Stimulated activated CD4-positive, alpha-beta T cell treated with anti-CD3 and anti-CD28 coated beads, TNF-alpha, amount 100 ng/mL, for 48 hours (primary cell): ENCODE measurements around the gene PTTG1IP.
"Not testable (repeated sequence)": the region's sequence is repeated elsewhere in the genome, so short reads cannot be mapped to it uniquely, and the experiment has no call there.

Source experiments
- DNase-seq, 3 donors: peaks; one replicate each; pipeline ENCODE4 v3.0.0-alpha.2; 2020; ENCODE audit warnings: low read depth in 3 of 3

The PTTG1IP gene

GRCh38 chr21:44845418-44846223, 27.9 kb downstream of the PTTG1IP start:
- DNase-seq, result peak; percentile 41 to 61 (median 41)

DNA sequence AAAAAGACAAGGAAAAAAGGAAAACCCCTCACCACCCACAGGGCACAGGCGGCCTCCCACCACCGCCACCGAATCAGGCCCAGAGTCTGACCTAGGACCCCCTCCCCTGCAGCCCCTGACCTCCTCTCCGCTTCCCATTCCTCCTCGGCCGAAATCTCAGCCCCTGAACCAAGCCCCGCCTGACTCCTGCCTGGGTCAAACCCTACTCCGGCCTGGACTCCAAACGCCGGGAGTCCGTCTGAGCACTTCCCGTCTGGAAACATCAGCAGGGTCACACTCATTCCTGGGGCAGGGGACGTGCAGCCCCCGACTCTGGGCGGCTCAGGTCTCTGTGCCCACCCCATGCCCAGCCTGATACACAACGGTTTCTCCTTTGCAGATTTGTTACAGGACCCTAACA, 29.2 kb downstream of the PTTG1IP start:
- DNase-seq, result no peak

GRCh38 chr21:44842721-44843445, 30.6 kb downstream of the PTTG1IP start:
- DNase-seq, result no peak

DNA sequence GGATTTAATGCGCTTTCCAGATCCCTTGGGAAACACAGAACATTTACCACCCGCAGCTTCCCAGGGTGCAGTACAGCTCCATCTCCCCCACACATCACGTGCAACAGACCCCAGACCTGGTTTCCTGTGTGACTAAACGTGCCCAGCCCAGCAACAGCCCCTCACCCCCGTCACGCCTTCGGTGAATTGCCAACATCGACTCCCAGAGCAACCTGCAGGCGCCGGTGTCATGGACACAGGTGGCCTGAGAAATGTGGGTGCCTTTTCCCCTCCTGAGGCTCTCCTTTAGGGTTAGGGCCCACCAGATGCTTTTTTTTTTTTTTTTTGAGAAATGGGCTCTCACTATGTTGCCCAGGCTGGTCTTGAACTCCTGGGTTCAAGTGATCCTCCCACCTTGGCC, 31.4 kb downstream of the PTTG1IP start:
- DNase-seq, result no peak

GRCh38 chr21:44840771-44841170, 32.7 kb downstream of the PTTG1IP start:
- DNase-seq, result no peak

DNA sequence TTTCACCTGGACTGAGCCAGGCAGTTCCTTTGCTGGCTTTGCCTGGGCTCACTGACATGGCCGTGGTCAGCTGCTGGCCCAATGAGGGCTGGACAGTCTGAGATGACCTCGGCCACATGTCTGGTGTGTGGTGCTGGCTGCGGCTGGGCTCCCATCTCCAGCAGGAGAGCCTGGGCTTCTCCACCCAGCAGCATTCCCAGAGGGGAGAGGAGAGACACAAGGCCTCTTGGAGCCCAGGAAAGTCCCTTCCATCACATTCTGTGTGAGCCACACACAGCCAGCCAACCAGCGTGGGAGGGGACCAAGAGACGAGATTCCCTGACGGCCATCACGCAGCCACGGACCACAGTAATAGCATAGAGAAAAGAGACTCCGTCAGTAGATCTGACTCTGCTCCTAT, 34.5 kb downstream of the PTTG1IP start:
- no peak for DNase-seq

- no peak for DNase-seq
These were observed 35.2 kb downstream of the PTTG1IP start for GRCh38 chr21:44838039-44838895.

- DNase-seq, result no peak
These were observed 36.0 kb downstream of the PTTG1IP start for GRCh38 chr21:44837537-44837936.

DNA sequence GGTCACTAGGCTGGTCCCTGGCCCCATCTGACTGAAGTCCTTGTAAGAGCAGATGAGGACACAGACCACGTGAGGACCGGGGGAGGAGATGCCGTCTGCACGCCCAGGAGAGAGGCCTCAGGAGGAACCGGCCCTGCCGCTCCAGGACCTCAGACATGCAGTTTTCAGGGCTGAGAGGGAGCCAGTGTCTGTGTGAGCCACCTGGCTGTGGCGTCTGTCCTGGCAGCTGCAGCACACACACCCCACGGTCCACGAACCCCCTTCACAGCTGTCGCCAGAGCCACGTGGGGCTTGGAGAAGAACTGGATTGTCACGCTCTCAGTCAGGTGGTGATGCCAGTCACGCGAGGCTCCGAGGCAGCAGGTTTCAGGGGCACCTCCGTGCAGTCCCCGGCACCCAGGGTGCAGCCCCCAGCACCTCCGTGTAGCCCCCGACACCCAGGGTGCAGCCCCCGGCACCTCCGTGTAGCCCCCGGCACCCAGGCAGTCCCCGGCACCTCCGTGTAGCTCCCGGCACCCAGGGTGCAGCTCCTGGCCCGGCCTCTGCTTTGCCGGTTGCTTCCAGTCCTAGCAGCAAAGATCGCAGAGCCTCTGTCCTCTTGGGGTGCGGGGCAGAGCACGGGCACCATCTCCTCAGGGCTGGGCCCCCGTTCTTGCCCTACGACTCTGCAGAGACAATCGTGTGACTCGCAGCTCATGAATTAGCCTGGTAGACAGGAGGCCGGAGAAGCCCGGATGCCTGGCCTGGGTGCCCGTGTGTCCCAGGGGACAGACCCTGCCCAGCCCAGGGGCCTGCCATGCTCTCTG, 36.6 kb downstream of the PTTG1IP start:
- no peak for DNase-seq

DNA sequence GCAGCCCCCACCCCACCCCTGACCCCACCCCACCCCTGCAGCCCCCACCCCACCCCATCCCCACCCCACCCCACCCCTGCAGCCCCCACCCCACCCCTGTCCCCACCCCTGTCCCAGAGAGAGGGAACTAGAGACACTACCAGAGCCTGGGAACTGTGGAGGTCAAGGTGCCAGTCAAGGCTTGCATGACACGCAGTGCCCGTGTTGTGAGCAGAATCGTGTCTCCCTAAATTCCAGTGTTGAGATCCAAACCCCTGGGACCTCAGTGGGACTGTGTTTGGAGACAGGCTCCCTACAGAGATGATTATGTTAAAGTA, 37.2 kb downstream of the PTTG1IP start:
- DNase-seq, result no peak

DNA sequence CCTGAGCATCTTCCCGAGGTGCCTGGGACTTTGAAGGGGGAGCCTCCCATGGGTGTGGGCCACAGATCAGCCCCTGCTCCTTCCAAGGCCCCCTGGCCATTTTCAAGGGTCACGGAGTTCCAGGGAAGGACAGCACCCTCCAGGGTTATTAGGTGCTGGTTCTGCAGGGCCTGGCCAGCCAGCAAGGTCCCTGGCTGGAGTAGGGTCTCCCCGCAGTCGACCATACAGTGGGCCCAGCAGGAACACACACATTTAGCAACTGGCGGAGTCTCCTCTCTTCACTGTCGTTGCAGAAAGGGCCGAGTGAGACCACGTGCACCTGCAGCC, 37.9 kb downstream of the PTTG1IP start:
- DNase-seq, result no peak

- DNase-seq, result no peak
These were observed 38.4 kb downstream of the PTTG1IP start for GRCh38 chr21:44834951-44835646.

GRCh38 chr21:44834231-44834950, 39.1 kb downstream of the PTTG1IP start:
- no peak for DNase-seq

GRCh38 chr21:44833663-44834062, 39.8 kb downstream of the PTTG1IP start:
- DNase-seq, result no peak

GRCh38 chr21:44832516-44833255, 40.8 kb downstream of the PTTG1IP start:
- DNase-seq, result not testable (repeated sequence)

GRCh38 chr21:44831227-44831860, 42.1 kb downstream of the PTTG1IP start:
- no peak for DNase-seq

DNA sequence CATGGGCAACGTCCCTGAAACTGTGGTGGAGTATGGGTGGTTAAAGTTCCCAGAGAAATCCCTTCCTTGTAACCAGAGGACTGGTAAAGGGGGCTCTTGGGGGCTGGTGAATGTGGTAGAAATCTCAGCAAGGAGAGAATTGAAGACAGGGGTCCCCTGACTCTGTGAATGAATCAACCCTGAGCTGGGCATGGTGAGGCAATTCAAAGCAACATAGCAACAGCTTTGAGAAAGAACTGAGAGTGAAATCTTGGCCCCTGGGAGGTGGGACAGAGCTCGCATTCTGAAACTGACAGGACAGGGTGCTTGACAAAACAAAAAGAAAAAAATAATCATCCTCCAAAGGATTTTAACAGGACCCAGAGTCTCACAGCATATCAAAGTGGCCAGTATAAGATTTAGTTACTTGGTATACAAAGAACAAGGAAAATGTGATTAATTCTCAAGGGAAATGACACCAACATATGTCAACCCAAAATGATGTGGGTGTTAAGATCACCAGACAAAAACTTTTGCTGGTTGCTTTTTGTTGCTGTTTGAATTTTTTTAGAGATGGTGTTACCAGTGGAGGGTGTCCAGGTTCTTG, 43.9 kb downstream of the PTTG1IP start:
- DNase-seq, result no peak

- no peak for DNase-seq
These were observed 45.0 kb downstream of the PTTG1IP start for GRCh38 chr21:44828362-44829056.
